AG10803 (cell line): Measurements from ENCODE around the gene NSD2.
"Not testable (repeated sequence)": the region's sequence is repeated elsewhere in the genome, so short reads cannot be mapped to it uniquely, and the experiment has no call there.

Experiments
- DNase-seq: peaks from one replicate; pipeline ENCODE4 v3.0.0; 2010; ENCODE audit warnings: low read depth
- H3K4me3 ChIP-seq: 2 replicates; pipeline ENCODE4 v1.5.1; 2011; ENCODE audit warnings: mild to moderate bottlenecking, low read length, control low read depth
- CTCF ChIP-seq: conservative IDR thresholded peaks from 2 replicates; pipeline ENCODE4 v1.5.1; 2011; ENCODE audit warnings: mild to moderate bottlenecking, low read length, control low read depth, inconsistent platforms

Gene NSD2

DNA sequence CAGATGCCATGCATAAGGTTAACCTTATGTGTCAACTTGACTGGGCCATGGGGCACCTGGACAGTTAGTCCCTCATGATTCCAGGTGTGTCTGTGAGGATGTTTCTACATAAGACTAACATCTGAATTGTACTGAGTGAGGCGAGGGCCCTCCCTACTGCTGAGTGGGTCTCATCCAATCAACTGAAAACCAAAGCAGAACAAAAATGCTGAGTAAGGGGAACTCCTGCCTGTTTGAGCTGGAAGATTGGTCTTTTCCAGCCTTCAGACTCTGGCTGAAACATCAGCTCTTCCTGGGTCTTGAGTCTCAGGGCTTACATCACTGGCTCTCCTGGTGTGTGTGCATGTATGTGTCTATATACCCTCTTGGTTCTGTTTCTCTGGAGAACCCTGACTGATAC is 123.7 kb downstream of the NSD2 start:
- TF ChIP-seq CTCF: no peak
- no peak overlapping the region for H3K4me3 ChIP-seq
- DNase-seq: no peak

GRCh38 chr4:1996866-1997611 is 125.8 kb downstream of the NSD2 start:
- TF ChIP-seq CTCF: no peak
- H3K4me3 ChIP-seq: no peak overlapping the region
- DNase-seq: no peak

GRCh38 chr4:1997712-1998111 is 126.5 kb downstream of the NSD2 start:
- no peak overlapping the region for H3K4me3 ChIP-seq
- no peak for DNase-seq
- no peak for TF ChIP-seq CTCF

- no peak for TF ChIP-seq CTCF
- no peak overlapping the region for H3K4me3 ChIP-seq
- no peak for DNase-seq
These were observed 127.1 kb downstream of the NSD2 start for GRCh38 chr4:1998296-1998695.

- not testable (repeated sequence) for H3K4me3 ChIP-seq, DNase-seq
These were observed 128.1 kb downstream of the NSD2 start for GRCh38 chr4:1999308-1999707.

DNA sequence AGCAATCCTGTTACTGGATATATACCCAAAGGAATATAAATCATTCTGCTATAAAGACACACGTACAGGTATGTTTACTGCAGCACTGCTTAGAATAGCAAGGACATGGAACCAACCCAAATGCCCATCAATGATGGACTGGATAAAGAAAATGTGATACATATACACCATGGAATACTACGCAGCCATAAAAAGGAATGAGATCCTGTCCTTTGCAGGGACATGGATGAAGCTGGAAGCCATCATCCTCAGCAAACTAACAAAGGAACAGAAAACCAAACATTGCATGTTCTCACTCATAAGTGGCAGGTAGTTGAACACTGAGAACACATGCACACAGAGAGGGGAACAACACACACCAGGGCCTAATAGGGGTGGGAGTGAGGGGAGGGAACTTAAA is 132.2 kb downstream of the NSD2 start:
- not testable (repeated sequence) for DNase-seq

GRCh38 chr4:2006367-2006766 is 135.2 kb downstream of the NSD2 start:
- DNase-seq: no peak
- no peak for TF ChIP-seq CTCF
- no peak overlapping the region for H3K4me3 ChIP-seq

More for the DNA sequence above, 132.2 kb downstream of the NSD2 start:
- not testable (repeated sequence) for H3K4me3 ChIP-seq

- no peak for DNase-seq
- no peak for TF ChIP-seq CTCF
- H3K4me3 ChIP-seq: peak overlapping the region; percentile 99
These were observed 135.9 kb downstream of the NSD2 start for GRCh38 chr4:2006956-2007653.
